Activated CD8-positive, alpha-beta memory T cell treated with anti-CD3 and anti-CD28 coated beads, Interleukin-2, amount 50 U/mL, for 4 hours (primary cell): Measurements from ENCODE around the gene SLC23A1.
"Not testable (repeated sequence)": the region's sequence is repeated elsewhere in the genome, so short reads cannot be mapped to it uniquely, and the experiment has no call there.

Source experiments
- DNase-seq: peaks from one replicate; pipeline ENCODE4 v3.0.0-alpha.2; 2020

SLC23A1 gene

GRCh38 chr5:139383275-139383992 lies at the start of gene SLC23A1:
Gene SLC23A1 (minus strand): TSS chr5:139383297. CDS start chr5:139383253, 44 bp downstream.
- DNase-seq = no peak

GRCh38 chr5:139431706-139432105 lies 48.6 kb upstream of the SLC23A1 start:
- no peak for DNase-seq

- no peak for DNase-seq
These were observed 46.9 kb upstream of the SLC23A1 start for GRCh38 chr5:139430015-139430414.

DNA sequence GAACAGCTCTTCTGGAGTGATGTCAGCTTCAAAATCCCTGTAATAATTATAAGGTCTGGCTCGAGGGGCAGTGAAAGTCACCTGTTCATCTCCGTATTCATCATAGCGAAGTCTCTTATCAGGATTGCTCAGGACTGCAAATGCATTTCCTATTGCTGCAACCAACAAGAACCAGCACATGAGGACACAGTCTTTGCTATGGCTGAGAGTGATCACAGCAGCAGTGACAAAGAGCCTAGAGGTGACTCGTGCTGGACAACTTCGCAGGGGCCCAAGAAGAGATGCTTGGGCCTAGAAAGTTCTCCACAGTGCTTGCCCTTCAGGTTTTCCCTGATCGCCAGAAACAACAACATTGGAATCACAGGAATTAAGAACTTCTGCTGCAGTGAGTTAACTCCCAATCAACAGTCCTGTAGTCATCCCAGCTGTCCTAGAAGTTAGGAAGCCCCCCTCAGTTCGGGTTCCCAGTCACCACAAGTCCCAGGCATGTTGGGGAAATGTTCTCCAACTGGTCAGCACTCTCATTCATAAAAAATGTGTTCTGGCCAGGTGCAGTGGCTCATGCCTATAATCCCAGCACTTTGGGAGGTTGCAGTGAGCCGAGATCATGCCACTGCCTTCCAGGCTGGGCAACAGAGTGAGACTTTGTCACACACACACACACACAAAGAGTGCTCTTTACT lies 43.2 kb upstream of the SLC23A1 start:
- DNase-seq = no peak

DNA sequence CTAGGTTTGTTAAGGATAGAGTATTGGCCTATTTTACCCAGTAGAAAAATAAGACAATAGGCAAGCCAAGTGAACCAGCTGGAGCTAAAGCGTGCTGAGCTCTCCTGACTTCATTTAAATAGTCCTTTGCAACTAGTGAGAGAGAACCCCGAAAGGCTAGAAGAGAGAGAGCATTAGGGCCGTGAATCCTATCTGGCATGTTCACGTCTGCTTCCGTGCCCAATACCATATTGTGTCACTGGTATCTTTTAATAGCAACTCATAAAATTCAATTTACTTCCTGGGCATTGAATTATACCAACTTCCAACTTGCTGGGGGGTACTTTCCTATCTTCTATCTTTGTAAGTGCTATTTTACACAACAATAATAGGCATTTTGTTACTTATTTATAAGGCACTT lies 42.4 kb upstream of the SLC23A1 start:
- DNase-seq = no peak

- peak; percentile 38 for DNase-seq
These were observed 39.3 kb upstream of the SLC23A1 start for GRCh38 chr5:139422307-139422893.

DNA sequence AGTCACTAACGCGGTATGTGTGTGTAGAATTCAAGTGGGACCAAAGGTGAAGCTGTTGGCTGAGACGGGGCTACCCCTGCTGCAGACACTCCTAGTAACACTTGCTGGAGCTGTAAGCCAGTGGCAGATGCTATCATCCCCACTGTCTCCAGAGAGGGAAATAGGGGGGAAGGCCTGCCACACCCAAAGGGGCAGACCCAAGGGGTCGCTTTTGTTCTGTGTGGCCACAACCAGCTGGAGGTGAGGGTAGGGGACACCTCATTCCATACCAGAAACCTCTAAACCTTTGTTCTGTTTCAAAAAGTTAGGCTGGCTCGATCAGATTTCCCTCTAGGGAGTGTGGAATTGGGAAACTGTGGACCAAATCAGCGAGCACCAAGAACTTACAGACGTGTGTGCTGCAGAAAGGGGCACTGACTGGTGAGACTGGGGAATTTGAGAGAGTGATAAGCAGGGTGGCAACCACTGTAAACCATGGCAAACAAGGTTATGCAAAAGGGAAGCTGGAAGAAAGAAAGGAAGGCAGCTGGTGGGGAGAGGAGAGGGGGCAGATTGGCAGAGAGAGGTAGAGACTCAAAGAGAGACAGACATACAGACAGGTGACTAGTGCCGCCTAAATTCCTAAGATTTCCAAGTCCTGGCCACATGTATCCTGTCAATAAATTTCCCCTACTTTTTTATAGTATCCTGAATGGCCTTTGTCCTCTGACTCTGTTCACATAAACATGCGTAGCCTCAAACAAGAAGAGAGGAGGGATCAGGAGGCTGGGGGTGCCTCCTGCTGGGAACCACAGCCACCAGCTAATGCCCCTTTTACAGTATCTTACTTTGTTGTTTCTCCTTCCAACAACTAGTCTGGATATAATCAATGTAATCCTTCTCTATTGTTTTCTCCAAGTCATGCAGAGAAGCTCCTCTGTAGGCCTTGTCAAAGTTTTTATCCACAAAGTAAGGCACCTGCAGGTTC lies 36.4 kb upstream of the SLC23A1 start:
- DNase-seq = no peak

- DNase-seq = no peak
These were observed 35.7 kb upstream of the SLC23A1 start for GRCh38 chr5:139418793-139419192.

GRCh38 chr5:139417214-139417613 lies 34.1 kb upstream of the SLC23A1 start:
- no peak for DNase-seq

DNA sequence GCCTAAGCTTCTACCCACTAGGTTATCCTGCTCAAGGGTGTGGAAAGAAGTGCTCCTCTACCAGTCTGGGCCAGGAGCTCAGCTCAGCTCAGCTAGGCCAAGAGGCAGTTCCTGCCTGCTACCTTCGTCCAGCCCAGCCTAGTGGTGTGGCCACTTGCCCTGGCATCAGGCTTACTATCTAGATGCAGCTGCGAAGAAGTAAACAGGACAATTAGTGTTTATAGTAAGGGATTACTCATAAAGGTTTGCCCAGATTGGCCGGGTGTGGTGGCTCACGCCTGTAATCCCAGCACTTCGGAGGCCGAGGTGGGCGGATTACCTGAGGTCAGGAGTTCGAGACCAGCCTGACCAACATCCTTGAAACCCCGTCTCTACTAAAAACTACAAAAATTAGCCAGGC lies 33.6 kb upstream of the SLC23A1 start:
- DNase-seq = no peak

GRCh38 chr5:139415869-139416268 lies 32.8 kb upstream of the SLC23A1 start:
- DNase-seq = no peak

GRCh38 chr5:139415221-139415861 lies 32.2 kb upstream of the SLC23A1 start:
- DNase-seq = no peak

GRCh38 chr5:139414581-139415130 lies 31.6 kb upstream of the SLC23A1 start:
- no peak for DNase-seq

GRCh38 chr5:139413963-139414362 lies 30.9 kb upstream of the SLC23A1 start:
- DNase-seq = no peak

DNA sequence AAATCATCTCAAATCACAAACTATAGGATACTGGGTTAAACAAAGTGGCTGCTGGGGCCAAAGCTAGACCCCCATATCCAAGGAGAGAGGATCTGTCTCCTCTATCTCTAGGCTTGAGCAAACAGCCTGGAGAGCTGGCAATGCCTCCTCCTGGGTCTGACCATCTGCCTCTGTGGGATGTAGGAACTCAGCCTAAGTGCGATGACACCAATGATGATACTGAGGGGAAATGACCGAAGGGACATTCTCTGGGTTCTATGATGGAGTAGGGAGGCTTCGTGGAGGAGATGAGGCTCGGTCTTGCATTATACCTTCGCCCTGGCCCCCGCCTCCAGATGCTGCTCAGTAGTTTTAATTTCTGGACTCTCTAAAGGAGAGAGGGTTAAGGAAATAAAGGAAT lies 30.1 kb upstream of the SLC23A1 start:
- no peak for DNase-seq

- DNase-seq = no peak
These were observed 28.1 kb upstream of the SLC23A1 start for GRCh38 chr5:139410993-139411828.

GRCh38 chr5:139410121-139410992 lies 27.3 kb upstream of the SLC23A1 start:
- DNase-seq = no peak

DNA sequence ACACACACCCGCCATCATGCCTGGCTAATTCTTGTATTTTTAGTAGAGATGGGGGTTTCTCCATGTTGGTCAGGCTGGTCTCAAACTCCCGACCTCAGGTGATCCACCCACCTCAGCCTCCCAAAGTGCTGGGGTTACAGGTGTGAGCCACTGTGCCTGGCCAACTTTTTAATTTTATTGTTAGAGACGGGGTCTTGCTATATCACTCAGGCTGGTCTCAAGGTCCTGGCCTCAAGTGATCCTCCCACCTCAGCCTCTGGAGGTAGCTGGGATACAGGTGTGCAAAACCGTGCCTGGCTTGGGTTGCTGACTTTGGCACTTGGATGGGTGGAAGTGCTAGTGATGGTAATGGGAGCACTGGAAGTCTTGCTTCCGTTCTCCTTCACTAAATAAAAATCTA lies 26.0 kb upstream of the SLC23A1 start:
- DNase-seq = not testable (repeated sequence)

- no peak for DNase-seq
These were observed 25.1 kb upstream of the SLC23A1 start for GRCh38 chr5:139408191-139408590.

DNA sequence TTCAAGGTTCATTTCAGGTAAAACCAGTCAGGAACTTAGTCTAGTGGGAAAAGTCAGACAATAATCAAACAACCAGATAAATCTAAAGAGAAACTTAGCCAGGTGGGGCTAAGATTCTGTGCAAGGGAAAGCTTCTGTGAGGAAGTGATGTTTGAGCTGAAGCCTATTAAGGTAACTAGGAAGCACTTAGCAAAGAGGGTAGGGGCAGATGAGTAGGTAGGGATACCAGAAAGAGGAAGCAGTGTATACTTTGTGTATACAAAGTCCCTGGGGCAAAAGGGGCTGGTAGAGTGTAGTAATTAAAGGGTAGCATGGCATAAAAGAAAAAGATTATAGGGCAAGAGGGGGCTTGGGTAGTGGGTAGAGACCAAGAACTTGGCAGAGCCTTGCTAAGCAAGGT lies 24.4 kb upstream of the SLC23A1 start:
- no peak for DNase-seq
